Measurements from ENCODE around the gene TSFM.

The TSFM gene

DNA sequence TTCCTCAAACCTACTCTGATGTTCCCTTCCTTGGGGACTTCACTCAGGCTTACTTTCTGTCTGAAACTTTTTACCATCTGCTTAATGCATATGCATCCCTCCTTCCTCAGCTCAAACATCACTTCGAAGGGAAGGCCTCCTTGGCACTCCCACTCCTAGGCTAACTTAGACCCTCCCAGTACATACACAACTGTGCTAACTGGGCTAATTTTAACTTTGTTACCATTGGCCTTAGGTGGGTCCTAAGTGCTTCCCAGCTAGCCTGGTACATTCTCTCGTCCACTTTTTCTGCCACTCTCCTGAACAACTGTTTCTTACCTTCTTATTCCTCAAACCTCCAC lies 6.4 kb upstream of the TSFM start:
- TF ChIP-seq CTCF (IDR thresholded peaks at IDR 0.05; ENCODE audit: insufficient read depth, low read length, poor library complexity, severe bottlenecking) (no peak), EZH2phosphoT487 (conservative IDR thresholded peaks at IDR 0.05; ENCODE audit: low read length) (no peak)
- H3K36me3 ChIP-seq (ENCODE audit: low read length): no peaks in the 10 kb centered on the region
- H3K27ac ChIP-seq (ENCODE audit: low read depth, low read length): no peak overlapping the region
- H3F3A ChIP-seq (ENCODE audit: insufficient read depth): 0 out of 2 replicates have a peak, but pooled peaks cover 5% of the 10 kb centered on the region
- no peak overlapping the region for H3K4me2 ChIP-seq (ENCODE audit: low read depth, low read length, poor library complexity, severe bottlenecking)
- H4K20me1 ChIP-seq (ENCODE audit: low read depth, low read length): no peaks in the 10 kb centered on the region
- no peak overlapping the region for H3K9ac ChIP-seq (ENCODE audit: low read length)
- H3K9me3 ChIP-seq (ENCODE audit: insufficient read depth, low read length): no peaks in the 10 kb centered on the region
- H3K4me3 ChIP-seq (ENCODE audit: insufficient read depth, low read length, poor library complexity, severe bottlenecking): no peak overlapping the region
- H2AFZ ChIP-seq (ENCODE audit: low read depth, low read length, severe bottlenecking): no peak overlapping the region
- H3K27me3 ChIP-seq (ENCODE audit: low read length): no peaks in the 10 kb centered on the region
- no peaks in the 10 kb centered on the region for H3K79me2 ChIP-seq (ENCODE audit: insufficient read depth, low read length)
- H3K9me2 ChIP-seq (replicated peaks; ENCODE audit: insufficient read depth, low read length): no peaks in the 10 kb centered on the region

DNA sequence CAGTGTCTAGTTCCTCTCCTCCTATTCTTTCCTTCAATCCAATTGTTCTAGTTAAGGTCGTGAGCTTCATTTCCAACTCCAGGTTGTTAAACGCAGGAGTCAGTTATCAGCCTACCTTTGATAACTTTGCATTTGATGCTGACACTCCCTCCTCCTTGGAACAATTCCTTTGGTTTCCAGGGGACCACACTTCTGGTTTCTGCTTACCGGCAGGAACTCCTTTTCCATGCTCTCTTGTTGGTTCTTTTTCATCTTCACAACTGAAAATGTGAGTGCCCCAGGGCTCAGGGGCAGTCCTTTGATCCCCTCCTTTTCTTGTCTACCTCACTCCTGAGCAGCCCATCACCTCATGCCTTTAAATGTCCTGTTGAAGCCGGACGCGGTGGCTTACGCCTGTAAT lies 5.2 kb upstream of the TSFM start:
- Histone ChIP-seq H3K79me2 (ENCODE audit: insufficient read depth, low read length) (no peaks in the 10 kb centered on the region), H3K4me2 (ENCODE audit: low read depth, low read length, poor library complexity, severe bottlenecking) (no peak overlapping the region), H3K36me3 (ENCODE audit: low read length) (no peaks in the 10 kb centered on the region), H3K27ac (ENCODE audit: low read depth, low read length) (no peak overlapping the region), H3K9me3 (ENCODE audit: insufficient read depth, low read length) (no peaks in the 10 kb centered on the region), H3K4me3 (ENCODE audit: insufficient read depth, low read length, poor library complexity, severe bottlenecking) (no peak overlapping the region), H2AFZ (ENCODE audit: low read depth, low read length, severe bottlenecking) (no peak overlapping the region), H4K20me1 (ENCODE audit: low read depth, low read length) (no peaks in the 10 kb centered on the region), H3K9me2 (replicated peaks; ENCODE audit: insufficient read depth, low read length) (no peaks in the 10 kb centered on the region), H3K27me3 (ENCODE audit: low read length) (no peaks in the 10 kb centered on the region), H3K9ac (ENCODE audit: low read length) (no peak overlapping the region), H3F3A (ENCODE audit: insufficient read depth) (0 out of 2 replicates have a peak, but pooled peaks cover 5% of the 10 kb centered on the region)
- no peak for TF ChIP-seq CTCF (IDR thresholded peaks at IDR 0.05; ENCODE audit: insufficient read depth, low read length, poor library complexity, severe bottlenecking)
- no peak for TF ChIP-seq EZH2phosphoT487 (conservative IDR thresholded peaks at IDR 0.05; ENCODE audit: low read length)

DNA sequence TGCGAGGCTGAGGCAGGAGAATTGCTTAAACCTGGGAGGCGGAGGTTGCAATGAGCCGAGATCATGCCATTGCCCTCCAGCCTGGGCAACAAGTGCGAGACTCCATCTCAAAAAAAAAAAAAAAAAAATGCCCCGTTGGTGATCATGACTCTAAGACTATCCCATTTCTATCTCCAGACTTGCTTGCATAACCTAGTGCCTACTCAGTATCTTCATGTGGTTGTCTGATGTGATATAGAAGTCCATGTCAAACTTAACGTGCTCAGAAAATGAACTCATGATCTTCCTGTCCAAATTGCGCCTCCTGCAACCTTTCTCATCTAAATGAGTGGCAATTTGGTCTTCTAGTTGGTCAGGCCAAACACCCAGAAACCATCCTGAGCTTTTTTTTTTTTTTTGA lies 4.7 kb upstream of the TSFM start:
- H3K9me3 ChIP-seq (ENCODE audit: insufficient read depth, low read length): no peaks in the 10 kb centered on the region
- no peak overlapping the region for H3K4me2 ChIP-seq (ENCODE audit: low read depth, low read length, poor library complexity, severe bottlenecking)
- H3K36me3 ChIP-seq (ENCODE audit: low read length): no peaks in the 10 kb centered on the region
- 0 out of 2 replicates have a peak, but pooled peaks cover 5% of the 10 kb centered on the region for H3F3A ChIP-seq (ENCODE audit: insufficient read depth)
- no peak overlapping the region for H3K9ac ChIP-seq (ENCODE audit: low read length)
- no peaks in the 10 kb centered on the region for H3K27me3 ChIP-seq (ENCODE audit: low read length)
- H3K79me2 ChIP-seq (ENCODE audit: insufficient read depth, low read length): peaks cover 3% of the 10 kb centered on the region
- no peak overlapping the region for H2AFZ ChIP-seq (ENCODE audit: low read depth, low read length, severe bottlenecking)
- no peak overlapping the region for H3K27ac ChIP-seq (ENCODE audit: low read depth, low read length)
- TF ChIP-seq CTCF (IDR thresholded peaks at IDR 0.05; ENCODE audit: insufficient read depth, low read length, poor library complexity, severe bottlenecking) (no peak), EZH2phosphoT487 (conservative IDR thresholded peaks at IDR 0.05; ENCODE audit: low read length) (no peak)
- no peaks in the 10 kb centered on the region for H3K9me2 ChIP-seq (replicated peaks; ENCODE audit: insufficient read depth, low read length)
- H3K4me3 ChIP-seq (ENCODE audit: insufficient read depth, low read length, poor library complexity, severe bottlenecking): no peak overlapping the region
- H4K20me1 ChIP-seq (ENCODE audit: low read depth, low read length): no peaks in the 10 kb centered on the region
